PC-9 (cell line): ENCODE results near the gene EPB41L5. TPM values are rescaled to one million over a fixed set of nuclear protein-coding genes. Genes with fewer than 3 reads are reported as not detected.

Experiments
- BruUV-seq: library from RNA; stranded (reverse); fragments of 400-500 nt; replicated peaks from 2 replicates; lab custom pipeline; 2021; lab: Mats Ljungman, UMichigan
- CTCF ChIA-PET: fragments of 300-600 bp; sonication (Branson Sonifier 250); formaldehyde crosslinking; loops from one replicate; lab custom pipeline; 2022; ENCODE audit warnings: antibody characterized with exemption; lab: Charles Lee
- POLR2A ChIA-PET: fragments of 300-600 bp; sonication (Branson Sonifier 250); formaldehyde crosslinking; loops from one replicate; lab custom pipeline; 2022; ENCODE audit warnings: antibody characterized with exemption; ENCODE audit not compliant: unreplicated experiment; lab: Charles Lee
- DNase-seq, 2 experiments: peaks; one replicate each; pipeline versions ENCODE4 v3.0.0 to v3.0.0-alpha.2; 2015 to 2022; ENCODE audit warnings: mixed read lengths in 1 of 2
- H2AFZ ChIP-seq: fragments of 200-600 bp; sonication (generic); 2 replicates; pipeline ENCODE4 v1.8.1; 2017; ENCODE audit warnings: antibody characterized with exemption
- H3F3A ChIP-seq: fragments of 200-600 bp; sonication (generic); 2 replicates; pipeline ENCODE4 v1.8.1; 2017; ENCODE audit warnings: antibody characterized with exemption, mild to moderate bottlenecking, low read depth; ENCODE audit not compliant: insufficient read depth
- H3K27ac ChIP-seq: fragments of 200-600 bp; sonication (generic); 2 replicates; pipeline ENCODE4 v1.6.1; 2016; ENCODE audit warnings: mixed run types
- H3K27me3 ChIP-seq: fragments of 200-600 bp; sonication (generic); 2 replicates; pipeline ENCODE4 v1.6.1; 2016; ENCODE audit warnings: low read depth, mixed run types; ENCODE audit not compliant: insufficient read depth
- H3K36me3 ChIP-seq: fragments of 200-600 bp; sonication (generic); 2 replicates; pipeline ENCODE4 v1.6.1; 2016; ENCODE audit warnings: low read depth, mixed run types
- H3K4me1 ChIP-seq: fragments of 200-600 bp; sonication (generic); replicated peaks from 2 replicates; pipeline ENCODE4 v1.6.1; 2016; ENCODE audit warnings: mixed run types; ENCODE audit not compliant: insufficient read depth
- H3K4me2 ChIP-seq: fragments of 200-600 bp; sonication (generic); 2 replicates; pipeline ENCODE4 v1.6.1; 2017; ENCODE audit warnings: mixed run types
- H3K4me3 ChIP-seq: fragments of 200-600 bp; sonication (generic); 2 replicates; pipeline ENCODE4 v1.6.1; 2016; ENCODE audit warnings: mixed run types
- H3K79me2 ChIP-seq: fragments of 200-600 bp; sonication (generic); 2 replicates; pipeline ENCODE4 v1.6.1; 2017; ENCODE audit warnings: low read depth, mixed run types
- H3K9me2 ChIP-seq: fragments of 200-600 bp; sonication (generic); 2 replicates; pipeline ENCODE4 v1.8.1; 2017; ENCODE audit warnings: mild to moderate bottlenecking; ENCODE audit not compliant: insufficient read depth
- H3K9me3 ChIP-seq: fragments of 200-600 bp; sonication (generic); 2 replicates; pipeline ENCODE4 v1.8.1; 2016; ENCODE audit warnings: low read depth; ENCODE audit not compliant: insufficient read depth
- H4K20me1 ChIP-seq: fragments of 200-600 bp; sonication (generic); 2 replicates; pipeline ENCODE4 v1.8.1; 2017; ENCODE audit not compliant: insufficient read depth
- CTCF ChIP-seq: fragments of 200-600 bp; sonication (generic); conservative IDR thresholded peaks from 2 replicates; pipeline ENCODE4 v1.6.1; 2017; ENCODE audit warnings: mixed run types, antibody characterized with exemption, mild to moderate bottlenecking, moderate library complexity
- EZH2 ChIP-seq: fragments of 200-600 bp; sonication (generic); IDR thresholded peaks from 2 replicates; pipeline ENCODE4 v1.8.0; 2017; ENCODE audit warnings: antibody characterized with exemption, low read depth
- intact Hi-C: fragments of 100-400 bp; cut with micrococcal nuclease; formaldehyde crosslinking; loops from one replicate; pipeline ENCODE4 v1.10.0; 2022; ENCODE audit not compliant: unreplicated experiment
- total RNA-seq: library from RNA; stranded (reverse); gene quantifications from 2 replicates; pipeline ENCODE4 v1.2.3, GENCODE V29; 2021

The EPB41L5 gene
- total RNA-seq, 1 experiment from 2014 or later, result 18.4 TPM

GRCh38 chr2:120174963-120175581 is 162.2 kb downstream of the EPB41L5 start:
- H3K36me3 ChIP-seq, result no peaks in the 10 kb centered on the region
- TF ChIP-seq CTCF (peak; percentile 97), EZH2 (no peak)
- intact Hi-C loops, result loop anchor here (1.0 to 5.0 kb wide), 8 partner anchors 66 to 768 kb away; partner anchors contain the start of gene EPB41L5
- DNase-seq, result peak; percentile 25 to 42
- no peak overlapping the region for H2AFZ ChIP-seq
- no peak overlapping the region for H3K4me3 ChIP-seq
- no peaks in the 10 kb centered on the region for H3K9me3 ChIP-seq
- H3K9me2 ChIP-seq, result no peaks in the 10 kb centered on the region
- no peak overlapping the region for H3K4me2 ChIP-seq
- no peaks in the 10 kb centered on the region for H3K27me3 ChIP-seq
- H3K4me1 ChIP-seq, result no peaks in the 10 kb centered on the region
- no peak overlapping the region for H3K27ac ChIP-seq
- ChIA-PET POLR2A (interaction anchor here (0.6 kb wide), 2 partner anchors 343 to 391 kb away, joined by 5 to 17 read pairs; no protein-coding TSS in a partner anchor), CTCF (interaction anchor here (0.5 to 1.9 kb wide), 12 partner anchors 28 to 534 kb away, joined by 3 to 15 read pairs (median 4); no protein-coding TSS in a partner anchor)
- no peaks in the 10 kb centered on the region for H3F3A ChIP-seq
- no TSS peak for BruUV-seq
- H4K20me1 ChIP-seq, result no peaks in the 10 kb centered on the region
- no peaks in the 10 kb centered on the region for H3K79me2 ChIP-seq

- ChIA-PET POLR2A (no interaction called here), CTCF (no interaction called here)
- Histone ChIP-seq H3F3A (no peaks in the 10 kb centered on the region), H3K36me3 (no peaks in the 10 kb centered on the region), H3K79me2 (no peaks in the 10 kb centered on the region), H3K9me3 (no peaks in the 10 kb centered on the region), H3K4me1 (no peaks in the 10 kb centered on the region), H3K4me2 (no peak overlapping the region), H3K27me3 (no peaks in the 10 kb centered on the region), H3K9me2 (no peaks in the 10 kb centered on the region), H3K4me3 (no peak overlapping the region), H2AFZ (no peak overlapping the region), H3K27ac (no peak overlapping the region), H4K20me1 (no peaks in the 10 kb centered on the region)
- DNase-seq, result no peak
- TF ChIP-seq CTCF, result no peak
- no peak for TF ChIP-seq EZH2
- intact Hi-C loops, result loop anchor here (5.0 kb wide), 3 partner anchors 164 to 769 kb away; partner anchors contain the start of gene EPB41L5
- no TSS peak for BruUV-seq
Measured at GRCh38 chr2:120176526-120176925, 163.6 kb downstream of the EPB41L5 start.

- H3K4me1 ChIP-seq, result no peaks in the 10 kb centered on the region
- no peak overlapping the region for H3K27ac ChIP-seq
- ChIA-PET POLR2A (no interaction called here), CTCF (no interaction called here)
- H3K4me2 ChIP-seq, result no peak overlapping the region
- no peak overlapping the region for H2AFZ ChIP-seq
- intact Hi-C loops, result loop anchor here (5.0 kb wide), 3 partner anchors 165 to 770 kb away; partner anchors contain the start of gene EPB41L5
- no peak for TF ChIP-seq EZH2
- H3F3A ChIP-seq, result no peaks in the 10 kb centered on the region
- H3K4me3 ChIP-seq, result no peak overlapping the region
- no TSS peak for BruUV-seq
- no peaks in the 10 kb centered on the region for H4K20me1 ChIP-seq
- H3K27me3 ChIP-seq, result no peaks in the 10 kb centered on the region
- no peaks in the 10 kb centered on the region for H3K9me2 ChIP-seq
- H3K9me3 ChIP-seq, result no peaks in the 10 kb centered on the region
- H3K36me3 ChIP-seq, result no peaks in the 10 kb centered on the region
- DNase-seq, result no peak
- H3K79me2 ChIP-seq, result no peaks in the 10 kb centered on the region
Measured at GRCh38 chr2:120177001-120177621, 164.2 kb downstream of the EPB41L5 start.
